ENCODE results near the gene TMEM132C. TPM values are rescaled to one million over a fixed set of nuclear protein-coding genes. Genes with fewer than 3 reads are reported as not detected.
"Not testable (repeated sequence)": the region's sequence is repeated elsewhere in the genome, so short reads cannot be mapped to it uniquely, and the experiment has no call there.

The TMEM132C gene
- total RNA-seq (2014; rRNA removed) = not detected in 2 replicates
- polyA plus RNA-seq (2012) = not detected

- no peak for DNase-seq (ENCODE audit: low read depth)
These were observed at the start of gene TMEM132C for GRCh38 chr12:128267131-128267622. TMEM132C (plus strand) TSS chr12:128267170; CDS start chr12:128267403, 233 bp downstream.

GRCh38 chr12:128224226-128224625 lies 42.7 kb upstream of the TMEM132C start:
- DNase-seq (ENCODE audit: low read depth) = no peak

GRCh38 chr12:128228581-128228980 lies 38.4 kb upstream of the TMEM132C start:
- DNase-seq (ENCODE audit: low read depth) = no peak

- DNase-seq (ENCODE audit: low read depth) = no peak
These were observed 31.1 kb upstream of the TMEM132C start for GRCh38 chr12:128235635-128236417.

- no peak for DNase-seq (ENCODE audit: low read depth)
These were observed 30.4 kb upstream of the TMEM132C start for GRCh38 chr12:128236525-128236924.

GRCh38 chr12:128240745-128241144 lies 26.2 kb upstream of the TMEM132C start:
- no peak for DNase-seq (ENCODE audit: low read depth)

- DNase-seq (ENCODE audit: low read depth) = no peak
These were observed 21.8 kb upstream of the TMEM132C start for GRCh38 chr12:128245121-128245520.

GRCh38 chr12:128245905-128246304 lies 21.1 kb upstream of the TMEM132C start:
- DNase-seq (ENCODE audit: low read depth) = no peak

- no peak for DNase-seq (ENCODE audit: low read depth)
These were observed 16.9 kb upstream of the TMEM132C start for GRCh38 chr12:128250096-128250495.

- not testable (repeated sequence) for DNase-seq (ENCODE audit: low read depth)
These were observed 13.1 kb upstream of the TMEM132C start for GRCh38 chr12:128253829-128254228.

- no peak for DNase-seq (ENCODE audit: low read depth)
These were observed 8.0 kb upstream of the TMEM132C start for GRCh38 chr12:128258866-128259555.

- no peak for DNase-seq (ENCODE audit: low read depth)
These were observed 7.4 kb upstream of the TMEM132C start for GRCh38 chr12:128259556-128260070.

GRCh38 chr12:128261757-128262156 lies 5.2 kb upstream of the TMEM132C start:
- no peak for DNase-seq (ENCODE audit: low read depth)

- DNase-seq (ENCODE audit: low read depth) = no peak
These were observed 1.4 kb upstream of the TMEM132C start for GRCh38 chr12:128265566-128265965.

GRCh38 chr12:128266086-128266485 lies 884 bp upstream of the TMEM132C start:
- no peak for DNase-seq (ENCODE audit: low read depth)

- DNase-seq (ENCODE audit: low read depth) = no peak
These were observed 334 bp upstream of the TMEM132C start for GRCh38 chr12:128266541-128267130.

- DNase-seq (ENCODE audit: low read depth) = no peak
These were observed 845 bp downstream of the TMEM132C start for GRCh38 chr12:128267651-128268378.

GRCh38 chr12:128268379-128268995 lies 1.5 kb downstream of the TMEM132C start:
- no peak for DNase-seq (ENCODE audit: low read depth)

GRCh38 chr12:128269181-128269591 lies 2.2 kb downstream of the TMEM132C start:
- no peak for DNase-seq (ENCODE audit: low read depth)

- no peak for DNase-seq (ENCODE audit: low read depth)
These were observed 9.5 kb downstream of the TMEM132C start for GRCh38 chr12:128276471-128276870.

- DNase-seq (ENCODE audit: low read depth) = no peak
These were observed 20.0 kb downstream of the TMEM132C start for GRCh38 chr12:128286970-128287369.
